Activated CD4-positive, CD25-positive, alpha-beta regulatory T cell treated with anti-CD3 and anti-CD28 coated beads, Interleukin-2, amount 50 U/mL, for 16 hours (primary cell): ENCODE measurements around the gene SBNO2.

Source experiments
- DNase-seq: peaks from one replicate; pipeline ENCODE4 v3.0.0-alpha.2; 2020; ENCODE audit warnings: low read depth, low spot score

Gene SBNO2

GRCh38 chr19:1154731-1155351 lies 19.2 kb downstream of the SBNO2 start:
- DNase-seq, result no peak

GRCh38 chr19:1153891-1154730 lies 20.0 kb downstream of the SBNO2 start:
- DNase-seq, result no peak

- no peak for DNase-seq
Observed at GRCh38 chr19:1151917-1152587, 22.0 kb downstream of the SBNO2 start.

DNA sequence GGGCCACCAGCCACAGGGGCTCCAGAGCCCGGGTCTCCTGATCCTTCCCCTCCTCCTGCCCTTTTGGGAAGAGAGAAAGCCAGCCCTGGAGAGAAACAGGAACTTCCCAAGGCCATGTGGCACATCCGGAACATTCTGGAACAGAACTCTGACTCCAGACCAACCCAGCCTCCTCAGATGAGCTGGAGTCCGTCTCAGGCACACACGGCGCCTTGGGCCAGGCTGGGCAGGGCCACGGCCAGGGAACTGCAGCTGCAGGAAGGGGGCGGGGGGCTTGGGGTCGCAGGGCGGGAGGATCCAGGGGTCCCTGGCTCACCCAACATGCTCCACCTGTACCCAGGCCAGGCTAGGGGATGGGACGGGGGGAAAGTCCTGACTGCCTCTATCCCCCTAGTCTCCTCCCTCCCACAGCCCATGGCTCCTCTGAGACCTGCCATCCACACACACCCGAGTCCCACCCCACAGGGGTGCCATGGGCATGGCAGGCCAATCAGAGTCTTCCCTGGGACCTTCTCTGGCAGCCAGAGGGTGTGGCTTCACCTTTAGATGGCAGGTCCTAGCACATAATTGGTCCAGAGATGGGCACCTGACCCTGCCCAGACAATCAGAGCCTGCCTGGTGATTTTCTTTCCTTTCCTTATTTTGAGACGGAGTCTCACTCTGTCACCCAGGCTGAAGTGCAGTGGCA lies 22.9 kb downstream of the SBNO2 start:
- DNase-seq, result no peak

GRCh38 chr19:1150333-1151036 lies 23.6 kb downstream of the SBNO2 start:
- DNase-seq, result no peak

- DNase-seq, result no peak
Observed at GRCh38 chr19:1149259-1150045, 24.6 kb downstream of the SBNO2 start.

- no peak for DNase-seq
Observed at GRCh38 chr19:1147934-1148549, 26.0 kb downstream of the SBNO2 start.

- DNase-seq, result no peak
Observed at GRCh38 chr19:1146858-1147780, 26.9 kb downstream of the SBNO2 start.

DNA sequence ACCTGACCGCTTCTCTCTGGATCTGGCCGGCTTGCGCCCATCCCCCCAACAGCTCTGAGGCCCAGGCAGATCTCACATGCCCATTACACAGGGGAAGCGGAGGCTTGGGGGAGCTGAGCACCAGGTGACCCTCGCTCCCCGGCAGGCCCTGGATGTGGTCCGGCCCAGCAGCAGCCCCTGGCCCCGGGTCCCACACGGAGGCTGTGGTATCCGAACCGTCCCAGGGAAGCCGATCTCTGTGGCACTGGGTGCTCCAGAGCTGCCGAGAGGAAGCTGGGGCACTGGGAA lies 27.7 kb downstream of the SBNO2 start:
- no peak for DNase-seq

GRCh38 chr19:1145635-1146411 lies 28.2 kb downstream of the SBNO2 start:
- no peak for DNase-seq

DNA sequence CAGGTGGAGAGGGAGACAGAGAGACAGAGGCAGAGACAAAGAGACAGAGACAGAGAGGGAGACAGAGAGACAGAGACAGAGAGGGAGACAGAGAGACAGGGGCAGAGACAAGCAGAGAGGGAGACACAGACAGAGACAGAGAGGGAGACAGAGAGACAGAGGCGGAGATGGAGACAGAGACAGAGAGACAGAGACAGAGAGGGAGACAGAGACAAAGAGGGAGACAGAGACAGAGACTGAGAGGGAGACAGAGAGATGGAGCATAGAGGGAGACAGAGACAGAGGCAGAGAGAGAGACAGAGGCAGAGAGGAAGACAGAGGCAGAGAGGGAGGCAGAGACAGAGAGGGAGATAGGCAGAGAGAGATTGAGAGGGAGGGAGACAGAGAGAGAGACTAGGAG lies 29.3 kb downstream of the SBNO2 start:
- DNase-seq, result no peak

GRCh38 chr19:1143828-1144399 lies 30.2 kb downstream of the SBNO2 start:
- DNase-seq, result no peak

DNA sequence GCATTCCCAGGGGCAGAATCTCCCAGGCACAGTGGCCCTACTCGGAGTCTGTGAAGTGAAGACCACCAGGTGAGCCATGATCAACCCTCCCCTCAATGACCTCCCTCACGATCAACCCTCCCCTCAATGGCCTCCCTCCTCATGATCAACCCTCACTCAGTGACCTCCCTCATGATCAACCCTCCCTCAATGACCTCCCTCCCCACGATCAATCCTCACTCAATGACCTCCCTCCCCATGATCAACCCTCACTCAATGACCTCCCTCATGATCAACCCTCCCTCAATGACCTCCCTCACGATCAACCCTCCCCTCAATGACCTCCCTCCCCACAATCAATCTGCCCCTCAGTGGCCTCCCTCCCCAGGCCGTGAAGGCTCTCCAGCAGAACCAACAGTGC lies 32.1 kb downstream of the SBNO2 start:
- no peak for DNase-seq

DNA sequence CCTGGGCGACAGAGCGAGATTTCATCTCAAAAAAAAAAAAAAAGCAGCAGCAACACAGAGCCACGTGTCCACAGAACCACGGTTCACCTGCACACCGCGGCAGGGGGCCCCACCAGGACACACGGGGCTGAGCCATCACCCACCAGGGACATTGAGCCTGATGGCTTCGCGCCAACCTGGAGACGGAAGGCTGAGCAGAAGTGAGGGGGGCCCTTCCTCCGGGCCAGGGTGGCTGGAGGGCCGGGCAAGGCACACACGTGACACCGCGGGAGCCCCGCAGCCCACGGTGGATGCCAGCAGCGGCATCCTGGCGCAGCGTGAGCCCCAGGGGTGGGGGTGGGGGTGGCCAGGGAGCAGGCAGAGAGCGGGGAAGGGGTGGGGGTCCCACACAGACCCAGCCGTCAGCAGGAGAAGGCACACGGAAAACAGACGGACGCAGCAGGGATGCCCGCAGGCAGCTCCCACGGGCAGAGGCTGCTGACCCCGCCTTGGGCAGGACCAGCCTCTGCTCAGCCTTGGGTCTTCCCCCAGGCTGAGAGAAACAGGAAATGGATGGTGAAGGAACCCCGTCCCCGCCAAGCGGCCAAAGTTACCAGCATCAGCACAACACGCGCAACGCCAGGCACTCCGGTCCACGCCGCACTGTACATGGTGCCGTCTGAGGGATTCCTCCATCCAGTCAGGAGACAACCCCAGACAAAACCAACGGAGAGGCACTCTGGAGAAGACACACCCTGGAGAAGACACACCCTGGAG lies 33.6 kb downstream of the SBNO2 start:
- no peak for DNase-seq

DNA sequence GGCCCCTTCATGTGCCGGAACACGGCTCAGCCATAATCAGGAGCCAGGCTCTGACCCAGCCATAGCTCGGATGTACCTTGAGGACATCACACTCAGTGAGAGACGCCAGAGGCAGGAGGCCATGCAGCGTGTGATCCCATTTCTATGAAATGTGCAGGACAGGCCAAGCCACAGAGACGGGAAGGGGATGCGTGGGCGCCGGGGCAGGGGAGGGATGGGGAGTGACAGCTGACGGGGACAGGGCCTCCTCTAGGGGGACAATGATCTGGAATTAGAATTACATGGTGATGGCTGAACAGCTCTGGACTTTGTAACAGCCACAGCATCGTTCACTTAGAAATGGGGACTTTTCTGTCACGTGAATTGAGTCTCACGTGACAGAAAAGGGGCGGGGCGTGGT lies 34.9 kb downstream of the SBNO2 start:
- no peak for DNase-seq

DNA sequence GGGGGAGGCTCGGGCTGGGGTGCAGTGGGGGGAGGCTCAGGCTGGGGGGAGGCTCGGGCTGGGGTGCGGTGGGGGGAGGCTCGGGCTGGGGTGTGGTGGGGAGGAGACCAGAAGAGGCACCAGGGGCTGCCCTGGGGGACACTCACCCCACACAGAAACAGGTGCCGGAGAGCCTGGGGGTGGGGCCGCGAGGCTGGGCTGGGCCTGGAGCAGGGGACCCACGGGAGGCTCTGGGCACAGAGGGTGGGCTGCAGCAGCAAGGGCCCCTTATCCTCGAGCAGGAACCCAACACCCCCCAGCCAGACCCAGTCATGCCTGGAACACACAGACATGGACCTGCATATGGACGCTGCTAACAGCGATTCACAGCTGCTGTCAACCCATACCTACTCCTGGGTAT lies 35.9 kb downstream of the SBNO2 start:
- no peak for DNase-seq

DNA sequence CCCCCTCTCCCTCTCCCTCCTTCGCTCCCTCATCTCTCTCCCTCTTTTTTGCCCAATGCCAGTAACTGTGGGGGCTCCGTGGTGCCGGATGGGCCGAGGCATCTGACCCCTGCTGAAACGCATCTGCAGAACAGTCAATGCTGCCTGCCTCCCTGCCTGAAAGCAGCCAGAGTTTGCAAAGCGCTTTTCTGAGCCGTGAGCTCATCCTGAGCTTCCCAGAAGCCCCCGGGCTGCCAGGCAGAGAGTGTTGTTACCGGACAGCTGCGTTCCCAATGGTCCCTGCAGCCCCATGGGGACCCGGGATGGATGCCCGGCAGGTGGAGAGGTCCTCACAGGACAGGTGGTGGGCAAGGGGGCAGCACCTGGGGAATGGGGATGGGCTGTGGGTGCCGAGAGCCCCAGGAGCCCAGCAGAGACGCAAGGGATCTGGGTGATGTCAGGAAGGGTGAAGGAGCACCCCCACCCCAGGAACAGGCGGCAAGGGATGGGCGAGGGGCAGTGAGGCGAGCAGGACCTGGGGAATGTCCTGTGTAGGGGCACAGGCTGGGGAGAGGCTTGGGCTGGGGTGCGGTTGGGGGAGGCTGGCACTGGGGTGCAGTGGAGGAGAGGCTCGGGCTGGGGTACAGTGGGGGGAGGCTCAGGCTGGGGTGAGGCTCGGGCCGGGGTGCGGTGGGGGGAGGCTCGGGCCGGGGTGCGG lies 37.3 kb downstream of the SBNO2 start:
- no peak for DNase-seq
